Transverse colon (tissue), 4 donors: ENCODE data around the gene GAS7. TPM values are rescaled to one million over a fixed set of nuclear protein-coding genes. Genes with fewer than 3 reads are reported as not detected.
A peak's percentile ranks its signal among the peaks of the same experiment; 100 is the strongest.

Experiments used
- DNase-seq: peaks from one replicate; pipeline ENCODE4 v3.0.0-alpha.2; 2019
- H3K27ac ChIP-seq, 4 donors: fragments of 200-600 bp; sonication (generic); 2 replicates each; pipeline ENCODE4 v1.5.1; 2016 to 2018; ENCODE audit warnings: inconsistent platforms in 4 of 4
- H3K27me3 ChIP-seq: fragments of 200-600 bp; sonication (generic); 2 replicates; pipeline ENCODE4 v1.5.1; 2017; ENCODE audit warnings: inconsistent platforms
- H3K36me3 ChIP-seq, 4 donors: fragments of 200-600 bp; sonication (generic); 2 replicates each; pipeline ENCODE4 v1.5.1; 2017 to 2019; ENCODE audit warnings: inconsistent platforms in 4 of 4
- H3K4me1 ChIP-seq, 4 donors: fragments of 200-600 bp; sonication (generic); 2 replicates each; pipeline ENCODE4 v1.5.1; 2017 to 2020; ENCODE audit warnings: inconsistent platforms in 4 of 4
- H3K4me3 ChIP-seq, 4 donors: fragments of 200-600 bp; sonication (generic); 1 replicate in 1 of 4; 2 replicates in 3 of 4; pipeline versions ENCODE4 v1.5.1 to v1.6.1; 2017 to 2019; ENCODE audit warnings: inconsistent platforms in 4 of 4
- H3K9me3 ChIP-seq, 2 donors: fragments of 200-600 bp; sonication (generic); 2 replicates each; pipeline ENCODE4 v1.5.1; 2017 to 2019; ENCODE audit warnings: inconsistent platforms in 2 of 2
- EP300 ChIP-seq: sonication (generic); formaldehyde crosslinking; IDR thresholded peaks from one replicate; pipeline ENCODE4 v1.6.1; 2017; ENCODE audit warnings: antibody characterized with exemption, low read depth
- POLR2A ChIP-seq: fragments of 450-650 bp; IDR thresholded peaks from one replicate; pipeline ENCODE4 v1.6.1; 2016; ENCODE audit warnings: antibody characterized with exemption, mild to moderate bottlenecking, moderate library complexity
- POLR2AphosphoS5 ChIP-seq, 3 donors: sonication (generic); formaldehyde crosslinking; IDR thresholded peaks; one replicate each; pipeline ENCODE4 v1.6.1; 2016; ENCODE audit warnings: antibody characterized with exemption in 3 of 3
- WGBS, 2 donors: methylation state at CpG; one replicate each; pipeline ENCODE4 v1.1.5; 2018; ENCODE audit warnings: low coverage in 1 of 2; 5-methylcytosine and 5-hydroxymethylcytosine counted together
- in situ Hi-C, 4 donors: fragments of 200-750 bp; cut with MboI; loops; one replicate each; pipeline versions ENCODE4 v1.15.0 to v1.15.1; 2017; ENCODE audit warnings: low sequenced_read_pairs in 3 of 4, low pct_ligation_motif_present in 1 of 4, low pct_unique_long_range_greater_than_20kb in 1 of 4
- intact Hi-C: fragments of 100-400 bp; cut with DNase I; formaldehyde crosslinking; loops from one replicate; pipeline ENCODE4 v1.15.1; 2023; ENCODE audit warnings: low total_unique reads
- total RNA-seq, 4 donors: library from RNA; depleted of rRNA; stranded (reverse); fragments of >200 nt; gene quantifications; one replicate each; pipeline ENCODE4 v1.1.0, GENCODE V29; 2016
- TF ChIP-seq, protein P1 (sequence below), 5 experiments: fragments of 200-600 bp in 3 of 5; fragments of 450-650 bp in 2 of 5; sonication (generic) in 3 of 5; IDR thresholded peaks; 1 replicate in 2 of 5; 2 replicates in 3 of 5; pipeline ENCODE4 v1.5.1; 2016 to 2017; ENCODE audit warnings: antibody characterized with exemption in 5 of 5, inconsistent platforms in 3 of 5, mild to moderate bottlenecking in 2 of 5, moderate library complexity in 1 of 5

Gene GAS7
- total RNA-seq, 4 donors from 2014 or later: 9.2 to 59.1 (median 15.2) TPM

DNA sequence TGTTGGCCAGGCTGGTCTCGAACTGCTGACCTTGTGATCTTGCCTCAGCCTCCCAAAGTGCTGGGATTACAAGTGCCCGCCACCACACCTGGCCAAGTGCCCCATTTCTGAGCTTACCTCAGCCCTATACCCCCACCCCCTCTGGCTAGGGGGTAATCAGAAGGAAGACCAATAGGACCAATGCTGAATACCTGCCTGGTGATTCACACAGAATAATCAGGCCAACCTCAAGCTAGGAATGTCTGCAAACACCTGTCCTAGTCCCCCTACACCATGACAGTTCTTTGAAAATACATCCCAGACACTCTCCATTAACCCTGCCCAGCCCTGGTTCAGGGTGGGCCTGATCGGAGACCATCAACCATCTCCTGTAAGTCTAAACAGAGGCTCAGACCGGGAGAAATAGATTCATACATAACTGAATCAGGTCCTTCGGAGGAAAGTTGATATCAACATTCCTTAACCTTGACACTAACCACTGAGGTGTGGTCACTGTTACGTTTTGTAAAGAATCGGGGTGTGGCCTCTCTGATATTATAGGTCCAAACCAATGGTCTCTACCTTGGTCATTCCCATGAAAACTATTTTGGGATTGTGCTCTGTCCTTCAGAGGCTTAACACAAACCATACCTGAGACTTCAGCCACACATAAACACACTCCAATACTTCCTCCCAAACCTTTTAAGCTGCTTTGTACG lies 130.8 kb downstream of the GAS7 start:
- H3K9me3 ChIP-seq: no peaks in the 10 kb centered on the region
- intact Hi-C loops (no loop called here), in situ Hi-C loops (no loop called here)
- H3K4me1 ChIP-seq: peaks cover 0 to 4% (median 1%) of the 10 kb centered on the region in 4 donors
- DNase-seq: no peak
- no peak overlapping the region for H3K27ac ChIP-seq
- no peak overlapping the region for H3K4me3 ChIP-seq
- 71 to 90% methylated on average over 4 to 8 of the region's 8 CpGs for WGBS, 2 donors
- no peaks in the 10 kb centered on the region for H3K36me3 ChIP-seq
- no peak for TF ChIP-seq POLR2AphosphoS5 (IDR thresholded peaks at IDR 0.05)
- TF ChIP-seq POLR2A: no peak
- no peak for TF ChIP-seq EP300
- TF ChIP-seq, protein P1, sequence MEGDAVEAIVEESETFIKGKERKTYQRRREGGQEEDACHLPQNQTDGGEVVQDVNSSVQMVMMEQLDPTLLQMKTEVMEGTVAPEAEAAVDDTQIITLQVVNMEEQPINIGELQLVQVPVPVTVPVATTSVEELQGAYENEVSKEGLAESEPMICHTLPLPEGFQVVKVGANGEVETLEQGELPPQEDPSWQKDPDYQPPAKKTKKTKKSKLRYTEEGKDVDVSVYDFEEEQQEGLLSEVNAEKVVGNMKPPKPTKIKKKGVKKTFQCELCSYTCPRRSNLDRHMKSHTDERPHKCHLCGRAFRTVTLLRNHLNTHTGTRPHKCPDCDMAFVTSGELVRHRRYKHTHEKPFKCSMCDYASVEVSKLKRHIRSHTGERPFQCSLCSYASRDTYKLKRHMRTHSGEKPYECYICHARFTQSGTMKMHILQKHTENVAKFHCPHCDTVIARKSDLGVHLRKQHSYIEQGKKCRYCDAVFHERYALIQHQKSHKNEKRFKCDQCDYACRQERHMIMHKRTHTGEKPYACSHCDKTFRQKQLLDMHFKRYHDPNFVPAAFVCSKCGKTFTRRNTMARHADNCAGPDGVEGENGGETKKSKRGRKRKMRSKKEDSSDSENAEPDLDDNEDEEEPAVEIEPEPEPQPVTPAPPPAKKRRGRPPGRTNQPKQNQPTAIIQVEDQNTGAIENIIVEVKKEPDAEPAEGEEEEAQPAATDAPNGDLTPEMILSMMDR (IDR thresholded peaks at IDR 0.05): no peak
- H3K27me3 ChIP-seq: no peaks in the 10 kb centered on the region

DNA sequence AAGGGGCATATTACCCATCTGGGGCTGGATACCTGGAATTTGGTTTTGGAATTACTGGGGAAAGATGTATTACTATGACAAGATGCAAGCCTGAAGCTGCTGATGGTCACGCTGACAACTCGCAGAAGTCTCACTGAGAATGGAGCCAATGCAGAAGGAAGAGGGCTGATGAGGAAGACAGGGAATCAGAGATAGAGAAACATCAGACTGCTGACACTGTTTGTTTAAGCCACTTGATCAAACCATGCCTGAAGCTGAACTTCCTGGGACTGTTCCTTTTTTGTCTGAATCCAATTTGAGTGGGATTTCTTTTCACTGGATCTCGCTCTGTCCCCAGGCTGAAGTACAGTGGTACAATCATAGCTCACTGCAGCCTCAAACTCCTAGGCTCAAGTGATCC lies 133.9 kb downstream of the GAS7 start:
- peaks cover 0 to 14% (median 8%) of the 10 kb centered on the region in 4 donors for H3K4me1 ChIP-seq
- DNase-seq: no peak
- no peaks in the 10 kb centered on the region for H3K27me3 ChIP-seq
- H3K9me3 ChIP-seq: no peaks in the 10 kb centered on the region
- H3K4me3 ChIP-seq: no peak overlapping the region
- H3K27ac ChIP-seq: peak overlapping the region in 2 of 4 donors; percentile 20 to 34
- intact Hi-C loops: no loop called here
- 97 to 100% methylated on average over 1 to 3 of the region's 3 CpGs for WGBS, 2 donors
- in situ Hi-C loops: no loop called here
- H3K36me3 ChIP-seq: no peaks in the 10 kb centered on the region
- TF ChIP-seq, protein P1 (IDR thresholded peaks at IDR 0.05): no peak
- TF ChIP-seq EP300: no peak

DNA sequence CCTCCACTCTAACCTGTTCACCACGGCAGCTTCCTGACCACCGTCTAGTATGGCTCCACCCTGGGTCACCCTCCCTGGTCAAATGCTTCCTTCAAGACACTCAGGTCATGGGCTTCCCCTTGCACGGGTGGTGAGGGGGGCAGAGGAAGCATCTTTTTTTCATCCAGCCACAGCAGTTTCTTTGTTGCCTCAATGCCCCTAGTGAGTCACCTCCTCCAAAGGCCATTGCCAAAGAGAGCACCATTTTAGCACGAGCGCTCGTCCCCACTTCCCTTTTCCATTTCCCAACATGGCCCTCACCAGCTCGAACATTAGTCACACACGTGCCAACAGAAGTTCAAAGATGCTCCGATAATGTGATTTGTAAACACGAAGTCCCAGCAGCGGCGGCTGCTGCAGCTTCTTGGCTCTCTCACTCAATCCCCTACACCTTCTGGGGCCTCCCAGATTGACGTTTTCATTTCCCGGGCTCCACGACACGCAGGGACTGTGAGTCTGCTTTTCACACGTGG lies 134.6 kb downstream of the GAS7 start:
- intact Hi-C loops: no loop called here
- H3K36me3 ChIP-seq: no peaks in the 10 kb centered on the region
- no peaks in the 10 kb centered on the region for H3K27me3 ChIP-seq
- no peaks in the 10 kb centered on the region for H3K9me3 ChIP-seq
- no peak overlapping the region for H3K4me3 ChIP-seq
- WGBS, 2 donors: 46 to 65% methylated on average over 11 to 17 of the region's 17 CpGs
- H3K27ac ChIP-seq: peak overlapping the region in 3 of 4 donors; percentile 2 to 34 (median 20)
- TF ChIP-seq, protein P1 (IDR thresholded peaks at IDR 0.05): no peak
- TF ChIP-seq EP300 (no peak), POLR2A (no peak), POLR2AphosphoS5 (IDR thresholded peaks at IDR 0.05) (no peak)
- H3K4me1 ChIP-seq: peaks cover 0 to 20% (median 8%) of the 10 kb centered on the region in 4 donors
- in situ Hi-C loops: no loop called here
- DNase-seq: peak; percentile 20

DNA sequence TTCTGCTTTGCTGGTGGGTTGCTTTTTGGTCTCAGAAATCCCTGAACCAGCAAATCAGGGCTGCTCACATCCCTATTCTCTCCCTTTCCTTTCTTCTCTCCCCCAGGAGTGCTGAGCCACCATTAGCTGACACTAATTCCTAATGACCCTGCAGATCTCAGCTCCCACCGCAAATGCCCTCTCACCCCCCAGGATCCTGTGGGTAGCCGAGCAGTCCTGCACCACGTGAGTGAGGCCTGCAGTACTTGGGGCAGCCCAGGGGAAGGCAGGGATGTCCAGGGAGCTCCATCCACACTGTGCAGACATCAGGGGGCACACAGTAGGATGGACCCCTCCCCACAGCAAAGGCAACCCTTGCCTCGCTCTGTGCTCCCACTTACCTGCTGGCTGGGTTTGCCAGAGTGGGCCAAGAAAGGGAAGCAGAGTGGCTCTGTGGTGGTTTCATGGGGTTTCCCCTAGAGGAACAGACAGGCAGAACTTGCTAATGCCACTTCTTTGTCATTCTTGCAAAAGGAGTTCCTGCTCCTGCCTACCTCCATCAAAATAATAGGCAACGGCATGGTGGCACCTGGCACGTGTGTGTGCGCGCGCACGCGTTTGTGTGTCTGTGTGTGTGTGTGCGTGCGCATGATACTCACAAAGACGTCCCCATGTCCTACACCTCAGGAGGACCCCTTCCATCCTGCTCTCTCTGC lies 135.6 kb downstream of the GAS7 start:
- Histone ChIP-seq H3K27ac (peak overlapping the region in 1 of 4 donors; percentile 2), H3K4me3 (no peak overlapping the region), H3K36me3 (no peaks in the 10 kb centered on the region), H3K4me1 (peaks cover 0 to 20% (median 8%) of the 10 kb centered on the region in 4 donors), H3K9me3 (no peaks in the 10 kb centered on the region), H3K27me3 (no peaks in the 10 kb centered on the region)
- in situ Hi-C loops: no loop called here
- WGBS, 2 donors: 82 to 87% methylated on average over 3 to 13 of the region's 14 CpGs
- intact Hi-C loops: no loop called here
- DNase-seq: no peak
- TF ChIP-seq POLR2AphosphoS5 (IDR thresholded peaks at IDR 0.05) (no peak), EP300 (no peak), POLR2A (no peak)
- TF ChIP-seq, protein P1 (IDR thresholded peaks at IDR 0.05): no peak
